GM21360 (cell line): ENCODE data around the gene RAB23.

Source experiments
- ATAC-seq: cut with Tn5 transposase; IDR thresholded peaks from one replicate; pipeline ENCODE4 v1.9.1; 2021; ENCODE audit warnings: mild to moderate bottlenecking, moderate library complexity; ENCODE audit not compliant: unreplicated experiment

RAB23 gene

DNA sequence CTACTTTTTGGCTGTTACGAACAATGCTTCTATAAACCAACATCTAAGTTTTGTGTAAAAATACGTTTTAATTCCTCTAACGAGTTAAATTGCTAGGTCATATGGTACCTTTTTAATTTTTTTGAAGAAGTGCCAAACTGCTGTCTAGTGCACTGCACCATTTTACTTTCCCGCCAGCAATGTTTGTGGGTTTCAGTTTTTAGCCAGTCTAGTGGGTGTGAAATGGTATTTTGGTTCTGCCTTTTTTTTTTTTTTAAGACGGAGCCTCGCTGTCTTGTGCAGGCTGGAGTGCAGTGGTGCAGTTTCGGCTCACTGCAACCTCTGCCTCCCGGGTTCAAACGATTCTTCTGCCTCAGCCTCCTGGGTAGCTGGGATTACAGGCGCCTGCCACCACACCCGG lies 84.1 kb downstream of the RAB23 start:
- ATAC-seq: no peak

DNA sequence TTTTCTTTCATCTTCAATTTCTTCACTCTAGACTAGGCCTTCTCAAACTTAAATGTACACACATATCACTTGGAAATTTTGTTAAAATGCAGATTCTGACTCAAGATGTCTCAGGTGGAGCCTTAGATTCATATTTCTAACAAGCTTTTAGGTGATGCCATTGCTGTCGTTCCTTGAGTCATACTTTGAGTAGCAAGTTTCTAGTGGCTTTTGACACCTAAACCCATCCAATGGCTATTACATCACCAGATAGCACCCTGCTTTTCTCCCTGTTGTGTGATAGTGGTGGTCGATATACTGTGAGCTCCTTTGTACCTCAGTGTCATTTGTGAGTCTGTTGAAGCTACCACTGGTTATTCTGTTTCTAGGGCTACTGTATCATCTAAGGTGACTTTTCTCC lies 84.8 kb downstream of the RAB23 start:
- no peak for ATAC-seq
